OCI-LY3 (cell line): ENCODE data around the gene SV2B.

ENCODE experiments used
- H2AFZ ChIP-seq: fragments of 200-600, 300-600 bp; shearing (Covaris generic); 2 replicates; pipeline ENCODE4 v1.6.0; 2014; ENCODE audit warnings: antibody characterized with exemption, low read depth, low read length
- H3K27ac ChIP-seq: fragments of 200-600, 300-600 bp; sonication (generic); 2 replicates; pipeline ENCODE4 v1.5.1; 2014; ENCODE audit warnings: mild to moderate bottlenecking, low read length, moderate library complexity, mixed read lengths
- H3K27me3 ChIP-seq: fragments of 200-600, 300-600 bp; sonication (generic); 2 replicates; pipeline ENCODE4 v1.6.1; 2014; ENCODE audit warnings: low read depth, low read length, mixed read lengths
- H3K36me3 ChIP-seq: fragments of 200-600, 300-600 bp; sonication (generic); replicated peaks from 2 replicates; pipeline ENCODE3; 2014; ENCODE audit warnings: low read depth, low read length, mixed read lengths
- H3K4me1 ChIP-seq: fragments of 300-600, 200-600 bp; sonication (generic); 2 replicates; pipeline ENCODE4 v1.6.1; 2014; ENCODE audit warnings: low read length, mixed read lengths
- H3K4me2 ChIP-seq: fragments of 200-600, 300-600 bp; sonication (generic); 2 replicates; pipeline ENCODE4 v1.6.1; 2014; ENCODE audit warnings: low read length, mixed read lengths
- H3K4me3 ChIP-seq: fragments of 300-600, 200-600 bp; sonication (generic); 2 replicates; pipeline ENCODE4 v1.5.1; 2014; ENCODE audit warnings: antibody characterized with exemption, mild to moderate bottlenecking, low read length, moderate library complexity
- H3K79me2 ChIP-seq: fragments of 300-600, 200-600 bp; shearing (Covaris generic); 2 replicates; pipeline ENCODE4 v1.6.1; 2014; ENCODE audit warnings: mild to moderate bottlenecking, low read length, mixed read lengths
- H3K9ac ChIP-seq: fragments of 300-600, 200-600 bp; shearing (Covaris generic); 2 replicates; pipeline ENCODE4 v1.6.0; 2014; ENCODE audit warnings: mild to moderate bottlenecking, low read length, moderate library complexity
- H3K9me3 ChIP-seq: fragments of 200-600, 300-600 bp; shearing (Covaris generic); 2 replicates; pipeline ENCODE4 v1.6.1; 2014; ENCODE audit warnings: low read length, mixed read lengths; ENCODE audit not compliant: insufficient read depth
- H4K20me1 ChIP-seq: fragments of 200-600, 300-600 bp; sonication (generic); 2 replicates; pipeline ENCODE4 v1.6.1; 2016; ENCODE audit warnings: low read length, mixed read lengths; ENCODE audit not compliant: insufficient read depth
- CTCF ChIP-seq: fragments of 200-600, 300-600 bp; sonication (generic); IDR thresholded peaks from 2 replicates; pipeline ENCODE4 v1.5.1; 2014; ENCODE audit warnings: antibody characterized with exemption, low read length, low read depth
- EZH2phosphoT487 ChIP-seq: fragments of 200-600 bp; shearing (Covaris generic); IDR thresholded peaks from 2 replicates; pipeline ENCODE4 v1.6.1; 2018; ENCODE audit warnings: antibody characterized with exemption, mixed run types, low read depth

Gene SV2B

GRCh38 chr15:91100814-91101607 lies 954 bp downstream of the SV2B start:
- TF ChIP-seq EZH2phosphoT487: no peak
- TF ChIP-seq CTCF: no peak
- Histone ChIP-seq H3K9me3 (no peaks in the 10 kb centered on the region), H3K27me3 (peaks cover 46% of the 10 kb centered on the region), H4K20me1 (no peaks in the 10 kb centered on the region), H3K9ac (no peak overlapping the region), H3K4me2 (no peak overlapping the region), H3K4me3 (no peak overlapping the region), H3K79me2 (no peaks in the 10 kb centered on the region), H3K36me3 (no peaks in the 10 kb centered on the region), H2AFZ (no peak overlapping the region), H3K4me1 (no peaks in the 10 kb centered on the region), H3K27ac (no peak overlapping the region)

GRCh38 chr15:91101608-91101920 lies 1.5 kb downstream of the SV2B start:
- no peaks in the 10 kb centered on the region for H4K20me1 ChIP-seq
- no peak overlapping the region for H3K27ac ChIP-seq
- H3K36me3 ChIP-seq: no peaks in the 10 kb centered on the region
- no peak overlapping the region for H3K4me2 ChIP-seq
- H3K4me3 ChIP-seq: no peak overlapping the region
- H3K27me3 ChIP-seq: peaks cover 43% of the 10 kb centered on the region
- no peaks in the 10 kb centered on the region for H3K4me1 ChIP-seq
- H3K9me3 ChIP-seq: no peaks in the 10 kb centered on the region
- no peaks in the 10 kb centered on the region for H3K79me2 ChIP-seq
- no peak overlapping the region for H3K9ac ChIP-seq
- no peak overlapping the region for H2AFZ ChIP-seq
- no peak for TF ChIP-seq CTCF
- TF ChIP-seq EZH2phosphoT487: no peak

GRCh38 chr15:91102546-91103330 lies 2.7 kb downstream of the SV2B start:
- Histone ChIP-seq H3K9me3 (no peaks in the 10 kb centered on the region), H3K36me3 (no peaks in the 10 kb centered on the region), H4K20me1 (no peaks in the 10 kb centered on the region), H3K9ac (no peak overlapping the region), H3K27me3 (peaks cover 37% of the 10 kb centered on the region), H3K4me3 (no peak overlapping the region), H3K27ac (no peak overlapping the region), H2AFZ (no peak overlapping the region), H3K79me2 (no peaks in the 10 kb centered on the region), H3K4me2 (no peak overlapping the region), H3K4me1 (no peaks in the 10 kb centered on the region)
- TF ChIP-seq CTCF: no peak
- no peak for TF ChIP-seq EZH2phosphoT487

GRCh38 chr15:91104111-91104510 lies 4.1 kb downstream of the SV2B start:
- H4K20me1 ChIP-seq: no peaks in the 10 kb centered on the region
- H3K27me3 ChIP-seq: peaks cover 43% of the 10 kb centered on the region

More at GRCh38 chr15:91104111-91104510, 4.1 kb downstream of the SV2B start:
- no peaks in the 10 kb centered on the region for H3K36me3 ChIP-seq
- H3K4me2 ChIP-seq: no peak overlapping the region
- no peaks in the 10 kb centered on the region for H3K79me2 ChIP-seq
- H3K4me3 ChIP-seq: no peak overlapping the region
- H2AFZ ChIP-seq: no peak overlapping the region
- H3K4me1 ChIP-seq: no peaks in the 10 kb centered on the region
- no peak overlapping the region for H3K9ac ChIP-seq
- H3K9me3 ChIP-seq: no peaks in the 10 kb centered on the region
- no peak overlapping the region for H3K27ac ChIP-seq
- TF ChIP-seq EZH2phosphoT487 (no peak), CTCF (no peak)
